Retinal pigment epithelial cell (primary cell): ENCODE data around the gene TRPM3.

Experiments
- DNase-seq: peaks from one replicate; pipeline ENCODE4 v3.0.0-alpha.2; 2010; ENCODE audit warnings: low read depth
- H3K4me3 ChIP-seq: 2 replicates; pipeline ENCODE4 v1.5.1; 2011; ENCODE audit warnings: mild to moderate bottlenecking, low read length, control low read depth, moderate library complexity
- TF ChIP-seq, protein P1 (sequence below): conservative IDR thresholded peaks from 2 replicates; pipeline ENCODE4 v1.5.1; 2011; ENCODE audit warnings: low read depth, low read length, control low read depth, inconsistent platforms

Gene TRPM3

DNA sequence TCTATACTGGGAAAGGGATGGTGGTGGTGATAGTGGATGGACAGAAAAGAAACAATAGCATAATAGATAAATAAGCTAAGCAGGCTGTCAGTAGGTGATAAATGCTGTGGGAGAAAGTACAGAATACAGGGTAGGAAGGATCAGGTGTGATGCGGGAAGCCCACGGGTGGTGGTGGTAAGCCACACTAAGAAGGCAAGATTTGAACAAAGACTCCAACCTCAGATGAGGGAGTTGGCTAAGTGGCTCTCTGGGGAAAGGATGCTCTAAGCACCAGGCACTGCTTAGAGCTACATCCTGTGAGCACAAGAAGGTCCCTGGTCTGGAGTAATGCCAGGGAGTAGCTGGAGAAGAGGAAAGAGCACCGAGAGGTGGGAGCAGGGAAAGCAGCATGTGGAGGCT lies 555.4 kb downstream of the TRPM3 start:
- no peak for DNase-seq
- no peak overlapping the region for H3K4me3 ChIP-seq
- TF ChIP-seq, protein P1, sequence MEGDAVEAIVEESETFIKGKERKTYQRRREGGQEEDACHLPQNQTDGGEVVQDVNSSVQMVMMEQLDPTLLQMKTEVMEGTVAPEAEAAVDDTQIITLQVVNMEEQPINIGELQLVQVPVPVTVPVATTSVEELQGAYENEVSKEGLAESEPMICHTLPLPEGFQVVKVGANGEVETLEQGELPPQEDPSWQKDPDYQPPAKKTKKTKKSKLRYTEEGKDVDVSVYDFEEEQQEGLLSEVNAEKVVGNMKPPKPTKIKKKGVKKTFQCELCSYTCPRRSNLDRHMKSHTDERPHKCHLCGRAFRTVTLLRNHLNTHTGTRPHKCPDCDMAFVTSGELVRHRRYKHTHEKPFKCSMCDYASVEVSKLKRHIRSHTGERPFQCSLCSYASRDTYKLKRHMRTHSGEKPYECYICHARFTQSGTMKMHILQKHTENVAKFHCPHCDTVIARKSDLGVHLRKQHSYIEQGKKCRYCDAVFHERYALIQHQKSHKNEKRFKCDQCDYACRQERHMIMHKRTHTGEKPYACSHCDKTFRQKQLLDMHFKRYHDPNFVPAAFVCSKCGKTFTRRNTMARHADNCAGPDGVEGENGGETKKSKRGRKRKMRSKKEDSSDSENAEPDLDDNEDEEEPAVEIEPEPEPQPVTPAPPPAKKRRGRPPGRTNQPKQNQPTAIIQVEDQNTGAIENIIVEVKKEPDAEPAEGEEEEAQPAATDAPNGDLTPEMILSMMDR, result no peak

DNA sequence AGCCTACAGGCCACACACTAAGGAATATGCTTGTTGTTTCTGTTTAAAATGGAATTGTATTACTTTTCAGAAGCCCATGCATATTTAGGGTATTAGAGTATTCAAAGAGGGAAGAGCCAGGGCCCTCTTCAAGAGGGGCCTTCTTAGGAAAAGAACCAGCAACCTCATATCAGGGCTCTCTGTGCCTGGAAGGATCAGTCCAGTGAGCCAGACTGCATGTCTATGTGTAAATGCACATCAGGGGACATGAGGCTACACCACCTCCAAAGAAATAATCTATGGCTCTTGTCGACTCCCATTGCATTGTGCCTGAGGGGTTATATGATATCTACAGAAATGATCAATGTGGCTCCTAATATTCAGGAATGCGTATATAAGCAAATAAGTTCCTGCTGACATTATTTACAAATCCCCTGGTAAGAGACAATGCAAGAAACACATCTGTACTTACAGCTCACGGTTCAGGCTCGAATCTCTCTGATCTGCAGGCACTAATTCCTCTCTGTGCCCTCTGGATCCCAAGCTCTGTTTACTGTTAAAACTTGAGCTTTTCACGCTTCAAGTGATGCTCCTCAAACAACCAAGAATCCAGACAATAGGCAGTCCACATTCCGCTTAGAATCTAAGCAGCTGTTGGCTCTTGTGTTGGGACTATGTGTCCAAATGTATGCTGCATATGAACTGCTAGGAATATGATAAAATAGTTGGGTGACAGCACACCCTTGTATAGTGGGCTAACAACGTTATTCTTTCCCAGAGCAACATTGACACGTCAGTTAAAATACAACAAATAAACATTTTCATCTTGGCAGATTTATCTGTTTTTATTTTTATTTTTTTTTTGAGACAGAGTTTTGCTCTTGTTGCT lies 556.7 kb downstream of the TRPM3 start:
- no peak overlapping the region for H3K4me3 ChIP-seq
- TF ChIP-seq, protein P1, result no peak
- DNase-seq, result no peak

DNA sequence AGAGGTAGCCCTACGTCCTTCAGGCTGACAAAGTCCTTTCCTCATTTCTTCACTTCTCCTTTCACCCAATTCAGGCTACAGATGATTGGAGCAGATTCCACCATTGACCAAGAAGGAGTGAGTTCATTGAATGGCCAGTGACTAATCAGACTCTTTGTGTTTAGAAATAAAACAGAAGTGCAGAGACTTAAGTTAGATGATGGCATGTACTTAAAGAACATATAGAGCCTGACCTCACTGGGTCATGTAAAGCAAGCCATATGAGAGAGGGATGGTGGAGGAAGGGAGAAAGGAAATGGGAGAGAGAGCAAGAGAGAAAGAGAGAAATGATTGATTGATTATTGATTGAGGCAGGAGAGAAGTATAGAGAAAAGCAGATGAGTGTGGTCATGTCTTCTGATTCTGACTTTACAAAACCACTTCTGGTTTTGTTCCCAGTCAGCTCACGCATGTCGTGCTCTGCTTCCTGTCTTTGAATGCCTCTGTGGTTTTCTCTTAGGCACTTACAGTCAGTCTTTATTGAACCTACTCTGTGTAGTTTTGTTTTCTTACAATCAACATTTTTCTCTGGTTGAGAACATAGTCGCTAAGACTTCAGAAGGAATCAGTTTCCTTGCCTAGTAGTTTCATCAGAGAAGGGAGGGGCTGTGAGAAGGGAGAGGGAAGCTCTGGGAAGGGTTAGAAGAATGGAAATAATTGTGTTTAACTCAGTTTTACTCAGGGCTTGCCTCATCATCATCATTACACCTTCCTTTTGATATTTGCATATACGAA lies 557.8 kb downstream of the TRPM3 start:
- TF ChIP-seq, protein P1, result no peak
- H3K4me3 ChIP-seq, result no peak overlapping the region
- no peak for DNase-seq

DNA sequence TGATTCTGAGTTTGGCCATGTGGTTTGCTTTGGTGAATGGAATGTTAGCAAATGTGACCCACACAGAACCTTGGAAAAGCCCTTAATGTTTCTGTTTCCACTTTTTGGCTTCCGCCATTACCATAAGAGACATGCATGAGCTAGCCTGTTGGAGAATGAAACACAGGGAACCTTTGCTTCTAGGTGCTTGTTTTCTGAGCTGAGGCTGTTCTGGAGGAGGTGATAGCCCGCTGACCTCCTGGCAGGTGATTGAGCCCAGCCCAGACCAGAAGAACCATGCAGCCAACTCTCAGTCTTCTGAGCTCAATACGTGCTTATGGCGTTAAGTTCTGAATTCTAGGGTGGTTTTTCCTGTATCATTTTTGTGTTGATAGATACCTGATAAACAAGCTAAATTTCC lies 558.4 kb downstream of the TRPM3 start:
- TF ChIP-seq, protein P1, result no peak
- no peak overlapping the region for H3K4me3 ChIP-seq
- no peak for DNase-seq

DNA sequence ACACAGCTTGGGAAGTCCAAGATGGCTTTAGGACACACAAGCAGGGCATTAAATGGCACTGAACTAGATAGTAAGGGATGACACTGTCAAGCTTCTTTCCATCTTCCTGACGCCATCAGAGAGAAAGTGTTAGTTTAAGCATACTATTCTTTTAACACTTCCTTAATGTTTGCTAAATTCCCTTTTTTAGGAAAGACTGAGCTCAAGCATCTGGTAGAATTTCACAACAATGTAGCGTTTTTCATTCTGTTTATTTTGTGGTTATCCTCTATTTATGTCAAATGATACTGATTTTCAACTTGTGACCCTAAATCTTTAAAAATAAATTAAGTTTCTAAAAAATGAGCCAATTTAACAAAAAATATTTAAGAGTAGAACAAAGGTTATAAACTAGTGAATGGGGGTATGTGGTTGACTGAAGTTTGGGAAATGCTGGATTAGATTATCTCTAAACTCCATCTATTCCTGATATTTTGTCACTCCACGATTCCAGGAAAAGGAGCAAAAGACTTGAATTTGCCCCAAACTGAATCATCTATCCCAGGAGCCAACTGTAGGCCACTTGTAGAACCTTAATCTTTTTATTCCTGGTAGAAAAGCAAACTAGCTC lies 559.5 kb downstream of the TRPM3 start:
- no peak overlapping the region for H3K4me3 ChIP-seq
- DNase-seq, result no peak
- TF ChIP-seq, protein P1, result no peak

DNA sequence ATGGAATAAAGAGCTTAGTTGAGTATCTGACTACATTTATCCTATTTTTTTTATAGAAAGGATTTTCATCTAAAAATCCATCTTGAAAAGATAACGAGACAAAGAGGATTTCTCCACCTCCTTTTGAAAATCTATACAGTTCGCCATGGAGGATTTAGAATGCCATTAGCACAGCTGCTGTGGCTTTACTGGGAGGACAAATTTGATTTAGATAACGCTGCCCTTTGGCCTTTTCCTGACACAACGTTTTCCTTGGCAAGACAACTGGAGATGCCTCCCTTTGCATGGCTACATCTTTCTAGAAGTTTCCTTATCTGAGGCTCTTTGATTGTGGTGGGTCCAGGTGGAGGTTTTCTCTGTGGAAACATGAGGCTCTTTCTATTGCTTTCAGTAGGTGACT lies 560.3 kb downstream of the TRPM3 start:
- no peak for DNase-seq
- no peak overlapping the region for H3K4me3 ChIP-seq
- TF ChIP-seq, protein P1, result no peak
